Activated CD4-positive, alpha-beta memory T cell treated with anti-CD3 and anti-CD28 coated beads for 36 hours (primary cell): ENCODE measurements around the gene NOL9. TPM values are rescaled to one million over a fixed set of nuclear protein-coding genes. Genes with fewer than 3 reads are reported as not detected.

Experiments
- CTCF ChIA-PET: fragments of 350-600 bp; sonication (Branson Sonifier 250); formaldehyde crosslinking; loops from one replicate; lab custom pipeline; 2021; ENCODE audit warnings: antibody characterized with exemption, inconsistent platforms; lab: Charles Lee
- POLR2A ChIA-PET: fragments of 350-600 bp; sonication (Branson Sonifier 250); formaldehyde crosslinking; loops from one replicate; lab custom pipeline; 2021; ENCODE audit warnings: antibody characterized with exemption; lab: Charles Lee
- DNase-seq: peaks from one replicate; pipeline ENCODE4 v3.0.0-alpha.2; 2020
- H3K27ac Mint-ChIP-seq: one replicate; pipeline ENCODE4 v1.8.0; 2021; ENCODE audit warnings: mixed read lengths
- H3K27me3 Mint-ChIP-seq: one replicate; pipeline ENCODE4 v1.8.0; 2021; ENCODE audit warnings: mixed read lengths
- H3K36me3 Mint-ChIP-seq: one replicate; pipeline ENCODE4 v1.8.0; 2021; ENCODE audit warnings: mixed read lengths
- H3K4me1 Mint-ChIP-seq: one replicate; pipeline ENCODE4 v1.8.0; 2021; ENCODE audit warnings: low read depth, mixed read lengths
- H3K4me3 Mint-ChIP-seq: one replicate; pipeline ENCODE4 v1.8.0; 2021; ENCODE audit warnings: mild to moderate bottlenecking, mixed read lengths
- H3K9me3 Mint-ChIP-seq: one replicate; pipeline ENCODE4 v1.8.0; 2021; ENCODE audit warnings: mixed read lengths
- intact Hi-C: fragments of 100-400 bp; cut with micrococcal nuclease; formaldehyde crosslinking; loops from one replicate; pipeline ENCODE4 v1.15.1; 2023
- total RNA-seq, 2 experiments: library from RNA; stranded (reverse); gene quantifications; one replicate each; pipeline ENCODE4 v1.2.3, GENCODE V29; 2021

Gene NOL9
- total RNA-seq, 2 experiments from 2014 or later = 29.8 to 32.5 TPM

- Mint-ChIP-seq H3K36me3 (peaks cover under 1% of the 10 kb centered on the region), H3K4me3 (peak within 1 kb of the TSS; percentile 94), H3K27ac (peak within 1 kb of the TSS; percentile 87), H3K27me3 (no peaks in the 10 kb centered on the region), H3K4me1 (peaks cover 35% of the 10 kb centered on the region), H3K9me3 (no peaks in the 10 kb centered on the region)
- CTCF ChIA-PET = interaction anchor here (0.6 to 3.2 kb wide), 5 partner anchors 21 to 1341 kb away, joined by 3 to 26 read pairs (median 4); partner anchors contain the start of genes DNAJC11, NOL9 and TAS1R1
- POLR2A ChIA-PET = interaction anchor here (0.6 to 1.4 kb wide), 4 partner anchors 20 to 120 kb away, joined by 3 to 9 read pairs (median 4); partner anchors contain the start of gene TAS1R1
- intact Hi-C loops = loop anchor here (1.0 to 2.0 kb wide), 3 partner anchors 22 to 34 kb away; partner anchors contain the start of genes NOL9, PHF13 and TAS1R1
- peak; percentile 98 for DNase-seq
Observed at GRCh38 chr1:6579374-6580118, 25.2 kb upstream of the NOL9 start, which contains the start of gene ZBTB48. Gene ZBTB48 (plus strand): TSS chr1:6579994. CDS start chr1:6580610, 616 bp downstream.

GRCh38 chr1:6578624-6579373 is 24.5 kb upstream of the NOL9 start:
- no peaks in the 10 kb centered on the region for H3K36me3 Mint-ChIP-seq
- no peak for DNase-seq
- H3K4me1 Mint-ChIP-seq = peaks cover 33% of the 10 kb centered on the region
- H3K4me3 Mint-ChIP-seq = peak overlapping the region; percentile 94
- no peaks in the 10 kb centered on the region for H3K9me3 Mint-ChIP-seq
- intact Hi-C loops = loop anchor here (1.0 to 2.0 kb wide), 3 partner anchors 23 to 35 kb away; partner anchors contain the start of genes NOL9, PHF13 and TAS1R1
- H3K27ac Mint-ChIP-seq = peak overlapping the region; percentile 87
- no peaks in the 10 kb centered on the region for H3K27me3 Mint-ChIP-seq
- ChIA-PET CTCF (interaction anchor here (0.6 to 1.6 kb wide), 5 partner anchors 11 to 1342 kb away, joined by 3 to 5 read pairs (median 3); partner anchors contain the start of genes DNAJC11, NOL9 and TAS1R1), POLR2A (interaction anchor here (1.2 to 1.4 kb wide), 2 partner anchors 21 to 119 kb away, joined by 3 to 9 read pairs; no protein-coding TSS in a partner anchor)

- Mint-ChIP-seq H3K27me3 (no peaks in the 10 kb centered on the region), H3K27ac (no peak overlapping the region)
- DNase-seq = no peak
Observed at GRCh38 chr1:6577831-6578525, 23.7 kb upstream of the NOL9 start.

GRCh38 chr1:6574818-6575217 is 20.5 kb upstream of the NOL9 start:
- Mint-ChIP-seq H3K36me3 (no peaks in the 10 kb centered on the region), H3K27ac (no peak overlapping the region), H3K27me3 (no peaks in the 10 kb centered on the region), H3K4me1 (peaks cover 12% of the 10 kb centered on the region), H3K9me3 (peaks cover 7% of the 10 kb centered on the region), H3K4me3 (no peak overlapping the region)
- DNase-seq = no peak
- POLR2A ChIA-PET = no interaction called here
- CTCF ChIA-PET = no interaction called here
- intact Hi-C loops = no loop called here

More at GRCh38 chr1:6577831-6578525, 23.7 kb upstream of the NOL9 start:
- H3K4me3 Mint-ChIP-seq = no peak overlapping the region
- POLR2A ChIA-PET = no interaction called here
- CTCF ChIA-PET = interaction anchor here (1.0 to 1.6 kb wide), 3 partner anchors 11 to 123 kb away, joined by 3 to 5 read pairs (median 3); partner anchors contain the start of genes DNAJC11, NOL9 and TAS1R1
- no peaks in the 10 kb centered on the region for H3K36me3 Mint-ChIP-seq
- peaks cover 33% of the 10 kb centered on the region for H3K4me1 Mint-ChIP-seq
- H3K9me3 Mint-ChIP-seq = no peaks in the 10 kb centered on the region
- intact Hi-C loops = loop anchor here (2.0 kb wide), 1 partner anchor 23 kb away; the partner anchor contains the start of genes NOL9 and TAS1R1

GRCh38 chr1:6574025-6574620 is 19.8 kb upstream of the NOL9 start:
- DNase-seq = no peak
- CTCF ChIA-PET = no interaction called here
- Mint-ChIP-seq H3K4me1 (peaks cover 7% of the 10 kb centered on the region), H3K4me3 (no peak overlapping the region), H3K36me3 (no peaks in the 10 kb centered on the region), H3K27ac (no peak overlapping the region), H3K9me3 (peaks cover 7% of the 10 kb centered on the region), H3K27me3 (no peaks in the 10 kb centered on the region)
- POLR2A ChIA-PET = no interaction called here
- intact Hi-C loops = no loop called here

- Mint-ChIP-seq H3K4me1 (peaks cover 3% of the 10 kb centered on the region), H3K27ac (no peak overlapping the region), H3K36me3 (no peaks in the 10 kb centered on the region), H3K4me3 (no peak overlapping the region), H3K27me3 (no peaks in the 10 kb centered on the region), H3K9me3 (peaks cover 7% of the 10 kb centered on the region)
- DNase-seq = no peak
- ChIA-PET CTCF (interaction anchor here (1.6 kb wide), 1 partner anchor 18 kb away, joined by 4 read pairs; the partner anchor contains the start of gene TAS1R1), POLR2A (no interaction called here)
- intact Hi-C loops = no loop called here
Observed at GRCh38 chr1:6572653-6573383, 18.5 kb upstream of the NOL9 start.

- H3K36me3 Mint-ChIP-seq = no peaks in the 10 kb centered on the region
- ChIA-PET POLR2A (no interaction called here), CTCF (interaction anchor here (1.1 kb wide), 1 partner anchor 16 kb away, joined by 4 read pairs; the partner anchor contains the start of gene TAS1R1)
- peaks cover 7% of the 10 kb centered on the region for H3K9me3 Mint-ChIP-seq
- no peak overlapping the region for H3K27ac Mint-ChIP-seq
- H3K4me3 Mint-ChIP-seq = no peak overlapping the region
- peaks cover 3% of the 10 kb centered on the region for H3K4me1 Mint-ChIP-seq
- intact Hi-C loops = no loop called here
- DNase-seq = no peak
- no peaks in the 10 kb centered on the region for H3K27me3 Mint-ChIP-seq
Observed at GRCh38 chr1:6570987-6571386, 16.7 kb upstream of the NOL9 start.

GRCh38 chr1:6570100-6570499 is 15.8 kb upstream of the NOL9 start:
- intact Hi-C loops = no loop called here

GRCh38 chr1:6569033-6569432 is 14.7 kb upstream of the NOL9 start:
- no peak overlapping the region for H3K4me3 Mint-ChIP-seq
- H3K36me3 Mint-ChIP-seq = no peaks in the 10 kb centered on the region

More at GRCh38 chr1:6570100-6570499, 15.8 kb upstream of the NOL9 start:
- H3K4me3 Mint-ChIP-seq = no peak overlapping the region
- no peaks in the 10 kb centered on the region for H3K27me3 Mint-ChIP-seq
- CTCF ChIA-PET = no interaction called here
- no peaks in the 10 kb centered on the region for H3K36me3 Mint-ChIP-seq
- POLR2A ChIA-PET = no interaction called here
- H3K27ac Mint-ChIP-seq = no peak overlapping the region
- H3K4me1 Mint-ChIP-seq = peaks cover 3% of the 10 kb centered on the region
- DNase-seq = no peak
- peaks cover 7% of the 10 kb centered on the region for H3K9me3 Mint-ChIP-seq

GRCh38 chr1:6560267-6560666 is 6.0 kb upstream of the NOL9 start:
- no peaks in the 10 kb centered on the region for H3K9me3 Mint-ChIP-seq
- no peak for DNase-seq
- H3K27me3 Mint-ChIP-seq = peaks cover 2% of the 10 kb centered on the region
- no peak overlapping the region for H3K4me3 Mint-ChIP-seq
- ChIA-PET CTCF (no interaction called here), POLR2A (no interaction called here)
- H3K4me1 Mint-ChIP-seq = no peaks in the 10 kb centered on the region
- H3K36me3 Mint-ChIP-seq = no peaks in the 10 kb centered on the region
- intact Hi-C loops = no loop called here
- no peak overlapping the region for H3K27ac Mint-ChIP-seq

More at GRCh38 chr1:6569033-6569432, 14.7 kb upstream of the NOL9 start:
- H3K9me3 Mint-ChIP-seq = peaks cover 7% of the 10 kb centered on the region
- intact Hi-C loops = no loop called here
- no peaks in the 10 kb centered on the region for H3K27me3 Mint-ChIP-seq
- H3K4me1 Mint-ChIP-seq = peaks cover 3% of the 10 kb centered on the region
- ChIA-PET POLR2A (no interaction called here), CTCF (no interaction called here)
- H3K27ac Mint-ChIP-seq = no peak overlapping the region
- no peak for DNase-seq
